ENCODE data around the gene COX4I1.
"Not testable (repeated sequence)": the region's sequence is repeated elsewhere in the genome, so short reads cannot be mapped to it uniquely, and the experiment has no call there.

Gene COX4I1

DNA sequence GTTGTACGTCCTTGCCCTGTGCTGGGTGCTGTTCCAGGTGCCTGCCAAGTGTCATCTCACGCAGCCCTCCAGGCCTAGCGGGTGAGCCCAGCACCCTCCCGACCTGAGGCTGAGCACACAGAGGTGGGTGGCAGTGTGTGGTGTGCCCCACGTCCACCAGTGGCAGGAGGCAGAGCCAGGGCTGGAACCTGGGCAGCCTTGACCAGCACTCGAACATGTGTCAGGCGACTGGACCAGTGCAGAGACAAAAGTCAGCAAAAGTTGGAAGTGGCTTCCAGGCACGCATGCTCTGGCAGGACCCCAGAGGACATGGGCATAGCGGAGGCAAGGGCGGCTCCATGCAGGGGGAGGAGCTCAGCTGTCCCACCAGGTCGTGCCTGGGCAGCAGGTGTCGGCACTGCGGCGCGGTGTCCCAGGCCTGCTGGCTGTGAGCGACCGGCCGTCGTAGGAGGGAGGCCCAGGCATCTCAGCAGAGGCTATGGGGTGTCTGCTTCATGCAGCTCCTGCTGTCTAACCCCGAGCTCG is 35.8 kb downstream of the COX4I1 start:
- H3K4me3 ChIP-seq = no peak overlapping the region
- no peaks in the 10 kb centered on the region for H3K9me3 ChIP-seq (ENCODE audit: low read depth, low read length)
- H3K36me3 ChIP-seq (ENCODE audit: insufficient read depth, low read length) = no peaks in the 10 kb centered on the region
- no peak overlapping the region for H3K27ac ChIP-seq
- no peak for TF ChIP-seq POLR2AphosphoS5 (IDR thresholded peaks at IDR 0.05; ENCODE audit: borderline replicate concordance, low read depth, low read length)
- TF ChIP-seq EZH2 (IDR thresholded peaks at IDR 0.05) = no peak
- no peak for TF ChIP-seq FOXP2 (optimal IDR thresholded peaks at IDR 0.05; ENCODE audit: control extremely low read depth, extremely low read length, insufficient read depth)
- H3K9ac ChIP-seq (ENCODE audit: insufficient read length) = no peak overlapping the region
- no peak for DNase-seq (ENCODE audit: low read depth, low spot score)

DNA sequence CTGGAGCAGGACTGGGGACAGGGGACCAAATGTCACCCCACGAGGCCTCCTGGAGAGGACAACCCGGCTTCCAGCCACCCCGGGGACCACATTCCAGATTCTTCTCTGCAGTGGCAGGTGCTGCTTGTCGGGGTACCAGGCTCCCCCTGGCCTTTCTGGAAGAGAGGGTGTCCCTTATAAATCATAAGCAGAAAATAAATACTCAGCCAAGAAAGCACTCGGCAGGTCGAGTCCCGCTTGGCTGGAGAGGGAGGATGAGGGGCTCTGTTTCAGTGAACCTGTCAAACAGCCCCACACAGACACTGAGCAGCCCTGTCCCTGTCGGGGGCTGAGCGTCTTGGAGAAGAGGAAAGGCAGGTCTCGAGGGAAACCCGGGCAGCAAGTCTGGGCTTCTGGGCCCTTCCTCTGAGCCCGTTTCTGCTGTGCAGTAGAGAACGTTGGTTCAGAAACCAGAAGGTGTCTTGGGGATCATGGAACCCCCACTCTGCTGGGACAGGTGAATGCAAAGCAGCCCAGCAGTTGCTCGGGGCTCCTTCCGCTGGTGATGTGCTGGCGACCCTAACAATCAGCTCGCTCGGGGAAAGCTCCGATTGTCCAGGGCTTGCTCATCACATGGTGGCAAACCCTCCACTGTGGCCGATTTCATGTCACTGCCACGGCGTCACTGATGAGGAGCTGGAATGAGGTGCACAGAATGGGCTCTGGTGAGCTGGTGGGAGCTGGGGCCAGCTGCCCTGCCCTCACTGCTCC is 36.6 kb downstream of the COX4I1 start:
- no peaks in the 10 kb centered on the region for H3K36me3 ChIP-seq (ENCODE audit: insufficient read depth, low read length)
- TF ChIP-seq POLR2AphosphoS5 (IDR thresholded peaks at IDR 0.05; ENCODE audit: borderline replicate concordance, low read depth, low read length) (no peak), FOXP2 (optimal IDR thresholded peaks at IDR 0.05; ENCODE audit: control extremely low read depth, extremely low read length, insufficient read depth) (no peak), EZH2 (IDR thresholded peaks at IDR 0.05) (no peak)
- no peak overlapping the region for H3K4me3 ChIP-seq
- H3K9ac ChIP-seq (ENCODE audit: insufficient read length) = no peak overlapping the region
- no peak overlapping the region for H3K27ac ChIP-seq
- no peak for DNase-seq (ENCODE audit: low read depth, low spot score)
- no peaks in the 10 kb centered on the region for H3K9me3 ChIP-seq (ENCODE audit: low read depth, low read length)

DNA sequence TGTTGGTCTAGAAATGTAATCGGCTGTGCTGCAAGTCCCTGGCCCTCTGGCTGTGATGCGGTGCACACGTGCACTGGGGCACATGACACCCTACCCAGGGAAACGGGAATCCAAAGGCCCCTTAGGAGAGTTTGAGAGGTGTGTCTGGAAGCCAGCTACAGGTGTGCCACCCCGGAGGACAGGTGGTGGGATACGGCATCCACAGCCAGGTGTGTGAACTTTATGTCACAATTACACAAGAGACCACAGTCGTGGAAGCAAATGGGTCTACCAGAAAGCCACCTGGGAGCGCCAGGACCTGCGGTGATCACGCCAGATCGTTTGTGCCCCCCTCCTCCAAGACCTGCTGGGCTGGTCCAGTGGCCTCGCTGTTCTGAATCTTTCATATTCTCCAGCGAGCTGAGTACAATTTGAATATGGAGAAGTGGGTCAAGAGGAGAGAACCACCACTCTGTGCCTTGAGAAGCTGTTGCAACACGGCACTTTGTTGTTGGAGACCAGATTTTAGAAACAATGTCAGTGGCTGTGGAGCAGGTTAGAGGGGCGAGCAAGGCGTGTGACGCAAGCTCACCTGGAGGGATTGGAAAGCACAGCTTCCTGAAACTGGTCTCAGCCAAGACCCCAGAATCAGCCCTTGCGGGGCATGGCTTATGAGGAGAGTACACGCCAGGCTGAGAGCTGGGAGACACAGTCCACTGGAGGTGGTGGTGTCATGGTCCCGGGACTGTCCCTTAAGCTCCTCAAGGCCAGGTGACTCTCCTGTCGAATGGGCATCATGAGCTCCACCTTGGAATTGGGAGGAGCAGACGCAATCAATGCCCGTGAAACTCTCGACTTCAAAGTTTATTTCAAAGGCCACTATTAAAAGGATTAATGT is 37.4 kb downstream of the COX4I1 start:
- no peak overlapping the region for H3K4me3 ChIP-seq
- TF ChIP-seq FOXP2 (optimal IDR thresholded peaks at IDR 0.05; ENCODE audit: control extremely low read depth, extremely low read length, insufficient read depth) (no peak), EZH2 (IDR thresholded peaks at IDR 0.05) (no peak), POLR2AphosphoS5 (IDR thresholded peaks at IDR 0.05; ENCODE audit: borderline replicate concordance, low read depth, low read length) (no peak)
- no peak overlapping the region for H3K27ac ChIP-seq
- no peaks in the 10 kb centered on the region for H3K36me3 ChIP-seq (ENCODE audit: insufficient read depth, low read length)
- H3K9ac ChIP-seq (ENCODE audit: insufficient read length) = no peak overlapping the region
- no peaks in the 10 kb centered on the region for H3K9me3 ChIP-seq (ENCODE audit: low read depth, low read length)
- no peak for DNase-seq (ENCODE audit: low read depth, low spot score)

DNA sequence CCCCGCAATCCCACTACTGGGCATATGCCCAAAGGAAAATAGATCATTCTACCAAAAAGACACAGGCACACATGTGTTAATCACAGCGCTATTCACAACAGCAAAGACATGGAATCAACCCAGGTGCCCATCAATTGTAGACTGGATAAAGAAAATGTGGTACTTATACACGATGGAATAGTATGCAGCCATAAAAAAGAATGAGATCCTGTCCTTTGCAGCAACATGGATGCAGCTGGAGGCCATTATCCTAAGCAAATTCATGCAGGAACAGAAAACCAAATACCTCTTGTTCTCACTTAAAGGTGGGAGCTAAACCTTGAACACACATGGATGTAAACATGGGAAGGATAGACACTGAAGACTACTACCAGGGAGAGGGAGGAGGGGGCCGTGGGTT is 38.2 kb downstream of the COX4I1 start:
- not testable (repeated sequence) for H3K9me3 ChIP-seq (ENCODE audit: low read depth, low read length); H3K9ac ChIP-seq (ENCODE audit: insufficient read length); H3K4me3 ChIP-seq; H3K36me3 ChIP-seq (ENCODE audit: insufficient read depth, low read length); H3K27ac ChIP-seq; DNase-seq (ENCODE audit: low read depth, low spot score)

DNA sequence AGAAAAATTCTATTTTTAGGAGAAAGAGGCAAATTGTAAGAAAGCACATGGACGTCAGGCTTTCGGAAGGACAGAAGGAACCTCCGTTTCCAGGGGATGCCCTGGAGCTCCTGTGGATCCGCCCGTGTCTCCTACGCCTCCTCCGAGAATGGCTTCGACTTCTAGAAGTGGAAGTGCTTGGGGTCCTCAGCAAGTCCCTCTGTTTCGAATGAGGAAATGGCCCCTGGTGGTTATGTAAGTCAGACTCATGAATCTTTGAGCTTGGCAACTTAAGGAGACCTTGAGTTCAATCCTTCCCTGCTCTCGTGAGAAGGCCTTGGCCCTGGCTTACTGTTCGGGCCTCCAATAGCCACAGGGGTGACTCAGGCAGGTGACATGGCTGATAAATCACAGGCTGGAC is 38.9 kb downstream of the COX4I1 start:
- Histone ChIP-seq H3K9ac (ENCODE audit: insufficient read length) (no peak overlapping the region), H3K36me3 (ENCODE audit: insufficient read depth, low read length) (no peaks in the 10 kb centered on the region), H3K27ac (no peak overlapping the region), H3K4me3 (no peak overlapping the region), H3K9me3 (ENCODE audit: low read depth, low read length) (no peaks in the 10 kb centered on the region)
- TF ChIP-seq FOXP2 (optimal IDR thresholded peaks at IDR 0.05; ENCODE audit: control extremely low read depth, extremely low read length, insufficient read depth) (no peak), POLR2AphosphoS5 (IDR thresholded peaks at IDR 0.05; ENCODE audit: borderline replicate concordance, low read depth, low read length) (no peak), EZH2 (IDR thresholded peaks at IDR 0.05) (no peak)
- no peak for DNase-seq (ENCODE audit: low read depth, low spot score)

DNA sequence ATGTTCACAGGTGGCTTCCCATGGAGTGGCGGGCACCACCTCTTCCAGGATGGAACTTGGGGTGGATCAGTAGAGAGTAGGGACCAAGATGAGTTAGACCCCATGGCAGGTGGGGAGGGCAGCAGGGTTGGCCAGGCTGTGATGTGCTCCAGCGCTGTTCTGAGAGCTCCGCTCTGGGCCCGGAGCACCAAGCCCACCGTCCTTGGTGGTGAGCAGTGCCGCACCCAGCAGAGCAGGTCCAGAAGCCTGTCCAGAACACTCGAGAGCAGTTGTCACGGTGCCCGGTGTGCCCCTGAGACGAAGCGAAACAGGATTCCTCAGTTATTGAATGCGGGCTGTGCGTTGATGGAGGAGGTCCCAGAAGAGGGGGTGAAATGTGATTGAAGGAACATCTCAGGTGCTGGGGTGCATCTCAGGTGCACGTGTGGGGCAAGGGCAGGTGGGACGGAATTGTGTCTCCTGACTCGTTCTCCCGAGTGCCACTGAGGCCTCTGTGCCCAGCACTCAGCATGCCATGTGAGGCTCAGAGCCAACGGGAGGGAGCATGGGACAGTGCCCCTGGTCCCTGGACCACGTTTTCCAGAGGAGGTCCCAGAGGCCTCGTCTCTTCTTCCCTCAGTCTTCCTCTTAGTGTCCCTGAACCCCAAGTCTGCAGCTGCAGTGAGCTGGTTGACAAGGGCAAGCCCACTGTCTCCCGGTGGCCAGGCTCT is 39.5 kb downstream of the COX4I1 start:
- Histone ChIP-seq H3K9ac (ENCODE audit: insufficient read length) (no peak overlapping the region), H3K9me3 (ENCODE audit: low read depth, low read length) (no peaks in the 10 kb centered on the region), H3K27ac (no peak overlapping the region), H3K4me3 (no peak overlapping the region), H3K36me3 (ENCODE audit: insufficient read depth, low read length) (no peaks in the 10 kb centered on the region)
- DNase-seq (ENCODE audit: low read depth, low spot score) = no peak
- TF ChIP-seq EZH2 (IDR thresholded peaks at IDR 0.05) = no peak
- TF ChIP-seq FOXP2 (optimal IDR thresholded peaks at IDR 0.05; ENCODE audit: control extremely low read depth, extremely low read length, insufficient read depth) = no peak
- TF ChIP-seq POLR2AphosphoS5 (IDR thresholded peaks at IDR 0.05; ENCODE audit: borderline replicate concordance, low read depth, low read length) = no peak

DNA sequence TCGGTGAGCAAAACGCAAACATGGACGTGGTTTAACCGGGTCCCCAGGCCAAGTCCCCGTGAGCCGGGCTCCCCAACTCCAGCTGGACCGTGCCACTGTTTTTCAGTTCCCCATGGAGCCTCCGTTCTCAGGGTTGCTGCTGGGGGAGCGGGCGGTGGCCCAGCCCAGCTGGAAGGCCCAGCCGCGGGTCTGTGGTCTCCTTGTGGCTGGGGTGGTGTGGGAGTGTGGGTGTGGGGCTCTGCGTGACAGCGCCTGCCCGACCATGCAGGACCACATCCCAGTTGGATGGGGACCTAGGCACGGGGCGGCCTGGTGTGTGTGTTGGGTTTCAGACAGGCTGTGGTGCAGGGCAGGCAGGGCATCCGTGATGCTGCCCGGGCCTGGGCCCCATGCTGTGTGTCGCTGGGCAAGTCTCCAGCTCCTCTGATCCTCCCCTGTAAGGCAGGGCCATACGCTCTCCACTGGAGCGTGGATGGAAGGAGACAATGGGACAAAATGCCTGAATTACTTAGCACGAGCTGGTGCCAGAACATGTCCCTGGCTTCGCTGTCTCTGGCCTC is 40.3 kb downstream of the COX4I1 start:
- Histone ChIP-seq H3K27ac (no peak overlapping the region), H3K9ac (ENCODE audit: insufficient read length) (no peak overlapping the region), H3K4me3 (no peak overlapping the region), H3K36me3 (ENCODE audit: insufficient read depth, low read length) (no peaks in the 10 kb centered on the region), H3K9me3 (ENCODE audit: low read depth, low read length) (no peaks in the 10 kb centered on the region)
- no peak for TF ChIP-seq EZH2 (IDR thresholded peaks at IDR 0.05)
- TF ChIP-seq POLR2AphosphoS5 (IDR thresholded peaks at IDR 0.05; ENCODE audit: borderline replicate concordance, low read depth, low read length) = no peak
- no peak for TF ChIP-seq FOXP2 (optimal IDR thresholded peaks at IDR 0.05; ENCODE audit: control extremely low read depth, extremely low read length, insufficient read depth)
- DNase-seq (ENCODE audit: low read depth, low spot score) = no peak

DNA sequence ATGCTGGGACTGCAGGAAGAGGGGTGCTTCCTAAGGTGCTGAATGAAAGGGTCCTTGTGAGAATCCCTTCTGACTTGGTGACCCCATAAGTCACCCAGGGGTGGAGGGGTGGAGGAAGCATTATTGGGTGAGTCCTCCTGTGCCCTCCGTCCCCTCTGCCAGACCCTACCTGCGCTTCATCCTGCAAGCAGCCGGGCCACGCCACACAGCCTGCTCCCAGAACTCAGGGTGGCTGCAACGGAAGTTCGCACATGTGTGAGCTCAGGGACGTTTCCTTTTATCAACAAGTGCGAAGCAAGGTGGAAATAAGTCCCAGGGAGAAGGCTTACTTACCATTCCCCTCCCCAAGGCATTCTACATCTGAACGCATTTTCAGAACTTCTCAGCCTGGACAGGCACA is 40.9 kb downstream of the COX4I1 start:
- Histone ChIP-seq H3K4me3 (no peak overlapping the region), H3K9ac (ENCODE audit: insufficient read length) (no peak overlapping the region), H3K9me3 (ENCODE audit: low read depth, low read length) (no peaks in the 10 kb centered on the region), H3K27ac (no peak overlapping the region), H3K36me3 (ENCODE audit: insufficient read depth, low read length) (no peaks in the 10 kb centered on the region)
- TF ChIP-seq EZH2 (IDR thresholded peaks at IDR 0.05) (no peak), POLR2AphosphoS5 (IDR thresholded peaks at IDR 0.05; ENCODE audit: borderline replicate concordance, low read depth, low read length) (no peak), FOXP2 (optimal IDR thresholded peaks at IDR 0.05; ENCODE audit: control extremely low read depth, extremely low read length, insufficient read depth) (no peak)
- no peak for DNase-seq (ENCODE audit: low read depth, low spot score)

Data from SK-N-MC (cell line).